Measurements from ENCODE around the gene NR2F2. TPM values are rescaled to one million over a fixed set of nuclear protein-coding genes. Genes with fewer than 3 reads are reported as not detected.

The NR2F2 gene
- total and polyA plus RNA-seq, 8 donors = 7.0 to 25.6 (median 14.0) TPM

GRCh38 chr15:96333131-96334016 lies 2.9 kb downstream of the NR2F2 start:
- DNase-seq (peak in 5 of 6 donors; percentile 50 to 88 (median 70)), FAIRE-seq (no peak), ATAC-seq (peak; percentile 16 to 51 (median 20))
- intact Hi-C loops (cut with DNase I) = loop anchor here in 1 of 3 donors (10.0 kb wide), 1 partner anchor 59 kb away; no protein-coding TSS in a partner anchor
- Histone ChIP-seq H3K27me3 (no peaks in the 10 kb centered on the region), H3K4me3 (peak overlapping the region; percentile 45 to 65 (median 58)), H3K4me1 (peaks cover 0 to 6% (median 2%) of the 10 kb centered on the region in 3 donors), H3K36me3 (no peaks in the 10 kb centered on the region), H3K9me3 (no peaks in the 10 kb centered on the region), H3K27ac (peak overlapping the region; percentile 54 to 95 (median 85))
- no peak for TF ChIP-seq CTCF (IDR thresholded peaks at IDR 0.05)
- whole genome bisulfite sequencing, 2 donors = 1 to 3% methylated on average over 65 to 67 of the region's 67 CpGs

- TF ChIP-seq CTCF (IDR thresholded peaks at IDR 0.05) = no peak
- Histone ChIP-seq H3K4me3 (peak overlapping the region; percentile 45 to 65 (median 58)), H3K27ac (peak overlapping the region; percentile 54 to 95 (median 85)), H3K27me3 (no peaks in the 10 kb centered on the region), H3K4me1 (peaks cover 0 to 6% (median 4%) of the 10 kb centered on the region in 3 donors), H3K9me3 (no peaks in the 10 kb centered on the region), H3K36me3 (no peaks in the 10 kb centered on the region)
- intact Hi-C loops (cut with DNase I) = loop anchor here in 1 of 3 donors (10.0 kb wide), 1 partner anchor 59 kb away; no protein-coding TSS in a partner anchor
- no peak for FAIRE-seq
- 41 to 62% methylated on average over 49 of the region's 49 CpGs for WGBS, 2 donors
- no peak for ATAC-seq
- peak in 1 of 6 donors; percentile 75 for DNase-seq
These were observed 3.7 kb downstream of the NR2F2 start for GRCh38 chr15:96334017-96334704.

GRCh38 chr15:96334705-96335410 lies 4.4 kb downstream of the NR2F2 start:
- 31 to 40% methylated on average over 5 of the region's 5 CpGs for WGBS, 2 donors
- Histone ChIP-seq H3K27ac (peak overlapping the region in 3 of 4 donors; percentile 80 to 95 (median 90)), H3K27me3 (no peaks in the 10 kb centered on the region), H3K9me3 (no peaks in the 10 kb centered on the region), H3K4me1 (peaks cover 0 to 6% (median 4%) of the 10 kb centered on the region in 3 donors), H3K4me3 (peak overlapping the region; percentile 45 to 65 (median 58)), H3K36me3 (no peaks in the 10 kb centered on the region)
- no peak for TF ChIP-seq CTCF (IDR thresholded peaks at IDR 0.05)
- DNase-seq (no peak), FAIRE-seq (no peak), ATAC-seq (no peak)
- intact Hi-C loops (cut with DNase I) = loop anchor here in 1 of 3 donors (10.0 kb wide), 1 partner anchor 60 kb away; no protein-coding TSS in a partner anchor

GRCh38 chr15:96335411-96336024 lies 5.0 kb downstream of the NR2F2 start:
- Histone ChIP-seq H3K4me3 (peak overlapping the region; percentile 5 to 65 (median 58)), H3K4me1 (peaks cover 0 to 6% (median 4%) of the 10 kb centered on the region in 3 donors), H3K27me3 (no peaks in the 10 kb centered on the region), H3K9me3 (no peaks in the 10 kb centered on the region), H3K36me3 (no peaks in the 10 kb centered on the region), H3K27ac (peak overlapping the region in 3 of 4 donors; percentile 80 to 95 (median 90))
- TF ChIP-seq CTCF (IDR thresholded peaks at IDR 0.05) = no peak
- FAIRE-seq (no peak), ATAC-seq (no peak), DNase-seq (no peak)
- WGBS, 2 donors = 2 to 5% methylated on average over 6 of the region's 6 CpGs
- intact Hi-C loops (cut with DNase I) = loop anchor here in 1 of 3 donors (10.0 kb wide), 1 partner anchor 61 kb away; no protein-coding TSS in a partner anchor
